Fibroblast of mammary gland (primary cell): Measurements from ENCODE around the gene CLCN3.

ENCODE experiments used
- DNase-seq: peaks from one replicate; pipeline ENCODE4 v3.0.0-alpha.2; 2010; ENCODE audit warnings: low read depth
- H3K4me3 ChIP-seq: 2 replicates; pipeline ENCODE4 v1.5.1; 2011; ENCODE audit warnings: low read depth, mild to moderate bottlenecking, low read length, moderate library complexity; ENCODE audit not compliant: control insufficient read depth
- CTCF ChIP-seq: conservative IDR thresholded peaks from 2 replicates; pipeline ENCODE4 v1.5.1; 2011; ENCODE audit warnings: low read depth, low read length, inconsistent platforms; ENCODE audit not compliant: control insufficient read depth, insufficient read depth

Gene CLCN3

GRCh38 chr4:169661761-169662160 is 41.4 kb downstream of the CLCN3 start:
- no peak for TF ChIP-seq CTCF
- no peak overlapping the region for H3K4me3 ChIP-seq
- DNase-seq, result no peak

GRCh38 chr4:169662206-169662605 is 41.8 kb downstream of the CLCN3 start:
- DNase-seq, result peak; percentile 25
- no peak for TF ChIP-seq CTCF
- no peak overlapping the region for H3K4me3 ChIP-seq

GRCh38 chr4:169663402-169663801 is 43.0 kb downstream of the CLCN3 start:
- H3K4me3 ChIP-seq, result no peak overlapping the region
- no peak for DNase-seq
- no peak for TF ChIP-seq CTCF

GRCh38 chr4:169663831-169664230 is 43.5 kb downstream of the CLCN3 start:
- TF ChIP-seq CTCF, result no peak
- peak; percentile 20 for DNase-seq
- no peak overlapping the region for H3K4me3 ChIP-seq

GRCh38 chr4:169664615-169665014 is 44.2 kb downstream of the CLCN3 start:
- no peak for DNase-seq
- no peak overlapping the region for H3K4me3 ChIP-seq
- TF ChIP-seq CTCF, result no peak

GRCh38 chr4:169665046-169665737 is 44.8 kb downstream of the CLCN3 start:
- no peak overlapping the region for H3K4me3 ChIP-seq
- no peak for DNase-seq
- no peak for TF ChIP-seq CTCF
